CD14-positive monocyte (primary cell): Measurements from ENCODE around the gene DCTD. TPM values are rescaled to one million over a fixed set of nuclear protein-coding genes. Genes with fewer than 3 reads are reported as not detected.

Source experiments
- DNase-seq, 3 donors: peaks; one replicate each; pipeline ENCODE4 v3.0.0-alpha.2; 2011 to 2022
- H2AFZ ChIP-seq: 2 replicates; pipeline ENCODE4 v1.6.0; 2012; ENCODE audit warnings: mild to moderate bottlenecking, low read depth, low read length, inconsistent platforms; ENCODE audit not compliant: insufficient read depth, poor library complexity, severe bottlenecking
- H3K27ac ChIP-seq, 2 donors: 1 replicate in 1 of 2; 2 replicates in 1 of 2; pipeline ENCODE4 v1.5.1; 2012 to 2013; ENCODE audit warnings: low read length in 2 of 2, control low read depth in 1 of 2, inconsistent platforms in 1 of 2, low read depth in 1 of 2, mild to moderate bottlenecking in 1 of 2
- H3K27me3 ChIP-seq, 2 donors: one replicate each; pipeline versions ENCODE4 v1.6.0 to v1.6.1; 2011 to 2013; ENCODE audit warnings: low read length in 2 of 2; ENCODE audit not compliant: control insufficient read depth in 2 of 2, insufficient read depth in 2 of 2
- H3K36me3 ChIP-seq, 2 donors: replicated peaks in 1 of 2; 1 replicate in 1 of 2; 2 replicates in 1 of 2; pipeline versions ENCODE4 v1.5.1 to v1.6.1; 2012 to 2013; ENCODE audit warnings: low read length in 2 of 2, control low read depth in 1 of 2, inconsistent platforms in 1 of 2, mild to moderate bottlenecking in 1 of 2; ENCODE audit not compliant: insufficient read depth in 2 of 2, control insufficient read depth in 1 of 2
- H3K4me1 ChIP-seq, 2 donors: 1 replicate in 1 of 2; 2 replicates in 1 of 2; pipeline versions ENCODE4 v1.5.1 to v1.6.1; 2012 to 2013; ENCODE audit warnings: low read length in 2 of 2, control low read depth in 1 of 2, inconsistent platforms in 1 of 2, mild to moderate bottlenecking in 1 of 2, moderate library complexity in 1 of 2; ENCODE audit not compliant: insufficient read depth in 2 of 2, control insufficient read depth in 1 of 2
- H3K4me2 ChIP-seq: replicated peaks from 2 replicates; pipeline ENCODE3; 2012; ENCODE audit warnings: low read length, moderate library complexity, mild to moderate bottlenecking; ENCODE audit not compliant: poor library complexity, severe bottlenecking; ENCODE audit errors: extremely low read depth
- H3K4me3 ChIP-seq, 3 experiments: fragments of 200-600 bp in 1 of 3; sonication (generic) in 1 of 3; replicated peaks in 1 of 3; 1 replicate in 2 of 3; 2 replicates in 1 of 3; pipeline ENCODE4 v1.5.1; 2011 to 2013; ENCODE audit warnings: low read length in 3 of 3, mild to moderate bottlenecking in 3 of 3, control low read depth in 2 of 3, low read depth in 2 of 3, inconsistent platforms in 1 of 3, moderate library complexity in 1 of 3
- H3K79me2 ChIP-seq: 2 replicates; pipeline ENCODE4 v1.6.0; 2012; ENCODE audit warnings: mild to moderate bottlenecking, control low read depth, inconsistent platforms, low read length, moderate library complexity; ENCODE audit not compliant: insufficient read depth
- H3K9ac ChIP-seq: 2 replicates; pipeline ENCODE4 v1.6.0; 2017; ENCODE audit warnings: low read length, mild to moderate bottlenecking; ENCODE audit not compliant: insufficient read depth, poor library complexity, severe bottlenecking
- H3K9me3 ChIP-seq, 2 donors: replicated peaks in 1 of 2; 1 replicate in 1 of 2; 2 replicates in 1 of 2; pipeline versions ENCODE4 v1.5.1 to v1.6.1; 2012 to 2013; ENCODE audit warnings: low read length in 2 of 2, control low read depth in 1 of 2; ENCODE audit not compliant: control insufficient read depth in 1 of 2, insufficient read depth in 1 of 2
- H4K20me1 ChIP-seq: 2 replicates; pipeline ENCODE4 v1.6.0; 2012; ENCODE audit warnings: mild to moderate bottlenecking, low read length, control low read depth, moderate library complexity; ENCODE audit not compliant: insufficient read depth
- H3K27ac Mint-ChIP-seq, 7 donors: one replicate each; pipeline ENCODE4 v1.8.0; 2020; ENCODE audit warnings: mild to moderate bottlenecking in 7 of 7, mixed read lengths in 7 of 7, moderate library complexity in 6 of 7, inconsistent platforms in 2 of 7
- H3K27me3 Mint-ChIP-seq, 3 donors: one replicate each; pipeline ENCODE4 v1.8.0; 2021 to 2022; ENCODE audit warnings: low read depth in 3 of 3, mild to moderate bottlenecking in 3 of 3, mixed read lengths in 3 of 3, moderate library complexity in 3 of 3, inconsistent platforms in 1 of 3
- H3K36me3 Mint-ChIP-seq, 2 donors: one replicate each; pipeline ENCODE4 v1.8.0; 2020; ENCODE audit warnings: mixed read lengths in 2 of 2, inconsistent platforms in 1 of 2, mild to moderate bottlenecking in 1 of 2
- H3K4me1 Mint-ChIP-seq: one replicate; pipeline ENCODE4 v1.8.0; 2020; ENCODE audit warnings: mild to moderate bottlenecking, mixed read lengths
- H3K4me3 Mint-ChIP-seq, 2 donors: one replicate each; pipeline ENCODE4 v1.8.0; 2020; ENCODE audit warnings: mild to moderate bottlenecking in 2 of 2, mixed read lengths in 2 of 2, moderate library complexity in 1 of 2
- H3K9me3 Mint-ChIP-seq, 7 donors: one replicate each; pipeline ENCODE4 v1.8.0; 2020 to 2022; ENCODE audit warnings: mixed read lengths in 7 of 7, mild to moderate bottlenecking in 6 of 7, moderate library complexity in 6 of 7, inconsistent platforms in 2 of 7
- WGBS: methylation state at CpG from one replicate; pipeline ENCODE4 v1.1.5; 2013; ENCODE audit warnings: missing lambda C conversion rate; ENCODE audit not compliant: insufficient coverage; 5-methylcytosine and 5-hydroxymethylcytosine counted together
- intact Hi-C, 2 donors: fragments of 100-400 bp; cut with micrococcal nuclease; formaldehyde crosslinking; loops; one replicate each; pipeline versions ENCODE4 v1.15.0 to v1.15.1; 2023
- polyA plus RNA-seq, 3 donors: library from polyadenylated mRNA; depleted of rRNA in 1 of 3; unstranded in 2 of 3; stranded (reverse) in 1 of 3; fragments of 300-500 nt in 2 of 3; fragments of >200 nt in 1 of 3; fragmentation: Illumina TruSeq in 2 of 3; gene quantifications; 1 replicate in 2 of 3; 2 replicates in 1 of 3; pipeline ENCODE4 v1.2.3, GENCODE V29; 2012 to 2021
- TF ChIP-seq, protein P1 (sequence below): fragments of 200-600 bp; IDR thresholded peaks from one replicate; pipeline ENCODE4 v1.8.0; 2022; ENCODE audit warnings: antibody characterized with exemption, mild to moderate bottlenecking

DCTD gene
- polyA plus RNA-seq, 3 donors, result 45.8 to 49.9 (median 47.8) TPM

DNA sequence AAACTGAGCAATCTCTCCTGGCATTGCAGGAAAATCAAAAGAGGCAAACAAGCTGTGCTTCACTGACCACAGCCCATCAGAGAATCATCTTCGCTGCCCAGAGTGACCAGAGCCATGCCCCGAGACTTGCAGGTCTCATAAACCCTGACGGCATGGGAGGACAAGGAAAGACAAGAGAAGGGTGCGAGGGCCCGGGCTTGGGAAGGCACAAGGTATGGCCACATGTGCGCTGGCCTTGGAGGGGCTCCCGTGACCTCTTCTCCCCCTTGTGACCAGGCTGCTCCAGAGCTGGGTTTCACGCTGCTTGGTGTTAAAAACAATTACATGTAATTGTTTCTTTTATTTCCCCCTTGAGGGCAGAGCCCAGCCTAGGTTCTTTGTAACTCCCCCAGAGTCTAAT lies 20.8 kb downstream of the DCTD start:
- H3K4me3 Mint-ChIP-seq, result no peak overlapping the region
- H3K9ac ChIP-seq, result no peak overlapping the region
- no peak overlapping the region for H2AFZ ChIP-seq
- H3K9me3 ChIP-seq, result no peaks in the 10 kb centered on the region
- H3K9me3 Mint-ChIP-seq, result no peaks in the 10 kb centered on the region
- intact Hi-C loops, result no loop called here
- no peaks in the 10 kb centered on the region for H3K27me3 ChIP-seq
- no peaks in the 10 kb centered on the region for H3K4me1 ChIP-seq
- no peaks in the 10 kb centered on the region for H3K27me3 Mint-ChIP-seq
- no peak overlapping the region for H3K27ac Mint-ChIP-seq
- H3K36me3 Mint-ChIP-seq, result peaks cover 85% of the 10 kb centered on the region in 2 donors
- no peak overlapping the region for H3K4me2 ChIP-seq
- WGBS, result 100% methylated on average over 6 of the region's 8 CpGs
- TF ChIP-seq, protein P1, sequence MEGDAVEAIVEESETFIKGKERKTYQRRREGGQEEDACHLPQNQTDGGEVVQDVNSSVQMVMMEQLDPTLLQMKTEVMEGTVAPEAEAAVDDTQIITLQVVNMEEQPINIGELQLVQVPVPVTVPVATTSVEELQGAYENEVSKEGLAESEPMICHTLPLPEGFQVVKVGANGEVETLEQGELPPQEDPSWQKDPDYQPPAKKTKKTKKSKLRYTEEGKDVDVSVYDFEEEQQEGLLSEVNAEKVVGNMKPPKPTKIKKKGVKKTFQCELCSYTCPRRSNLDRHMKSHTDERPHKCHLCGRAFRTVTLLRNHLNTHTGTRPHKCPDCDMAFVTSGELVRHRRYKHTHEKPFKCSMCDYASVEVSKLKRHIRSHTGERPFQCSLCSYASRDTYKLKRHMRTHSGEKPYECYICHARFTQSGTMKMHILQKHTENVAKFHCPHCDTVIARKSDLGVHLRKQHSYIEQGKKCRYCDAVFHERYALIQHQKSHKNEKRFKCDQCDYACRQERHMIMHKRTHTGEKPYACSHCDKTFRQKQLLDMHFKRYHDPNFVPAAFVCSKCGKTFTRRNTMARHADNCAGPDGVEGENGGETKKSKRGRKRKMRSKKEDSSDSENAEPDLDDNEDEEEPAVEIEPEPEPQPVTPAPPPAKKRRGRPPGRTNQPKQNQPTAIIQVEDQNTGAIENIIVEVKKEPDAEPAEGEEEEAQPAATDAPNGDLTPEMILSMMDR, result no peak
- no peaks in the 10 kb centered on the region for H4K20me1 ChIP-seq
- no peak for DNase-seq
- no peaks in the 10 kb centered on the region for H3K4me1 Mint-ChIP-seq
- H3K79me2 ChIP-seq, result no peaks in the 10 kb centered on the region
- no peak overlapping the region for H3K27ac ChIP-seq
- no peak overlapping the region for H3K4me3 ChIP-seq
- peaks cover 57 to 93% of the 10 kb centered on the region in 2 donors for H3K36me3 ChIP-seq

DNA sequence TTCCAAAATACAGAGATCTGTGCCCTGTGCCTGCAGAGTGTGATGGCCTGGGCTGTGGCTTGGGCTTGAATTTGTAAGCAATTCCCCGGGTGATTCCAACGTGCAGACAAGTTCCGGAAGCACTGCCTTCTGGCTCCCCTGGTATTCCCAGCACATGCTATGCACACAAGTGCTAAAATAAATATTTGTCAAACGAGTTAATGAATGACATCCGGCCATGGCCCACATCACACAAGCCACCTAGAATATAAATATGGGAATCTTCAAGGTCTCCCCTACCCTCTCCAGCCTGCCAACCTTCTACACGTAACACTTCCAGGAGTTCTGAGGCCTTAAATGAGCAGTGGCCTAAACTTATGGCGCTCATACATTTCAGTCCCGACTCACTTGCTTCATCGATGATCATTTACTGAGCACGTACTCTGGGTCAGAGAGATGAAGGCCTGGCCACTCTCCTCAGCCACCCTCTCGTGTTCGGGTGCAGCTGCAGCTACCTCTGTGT lies 21.3 kb downstream of the DCTD start:
- Mint-ChIP-seq H3K27me3 (no peaks in the 10 kb centered on the region), H3K36me3 (peaks cover 85 to 89% of the 10 kb centered on the region in 2 donors), H3K4me1 (no peaks in the 10 kb centered on the region), H3K4me3 (no peak overlapping the region), H3K27ac (peak overlapping the region in 1 of 7 donors; percentile 24), H3K9me3 (peaks cover 0 to 2% (median 0%) of the 10 kb centered on the region in 7 donors)
- no peak for DNase-seq
- TF ChIP-seq, protein P1, result no peak
- no peak overlapping the region for H3K9ac ChIP-seq
- H4K20me1 ChIP-seq, result no peaks in the 10 kb centered on the region
- H3K4me2 ChIP-seq, result no peak overlapping the region
- H3K4me1 ChIP-seq, result no peaks in the 10 kb centered on the region
- intact Hi-C loops, result no loop called here
- no peak overlapping the region for H3K27ac ChIP-seq
- H3K79me2 ChIP-seq, result no peaks in the 10 kb centered on the region
- H3K27me3 ChIP-seq, result no peaks in the 10 kb centered on the region
- H3K4me3 ChIP-seq, result no peak overlapping the region
- peaks cover 62 to 93% of the 10 kb centered on the region in 2 donors for H3K36me3 ChIP-seq
- no peaks in the 10 kb centered on the region for H3K9me3 ChIP-seq
- WGBS, result 96% methylated on average over 7 of the region's 12 CpGs
- H2AFZ ChIP-seq, result no peak overlapping the region
